Skeletal muscle satellite cell (primary cell): ENCODE data around the gene FDX1.
A peak's percentile ranks its signal among the peaks of the same experiment; 100 is the strongest.
"Not testable (repeated sequence)": the region's sequence is repeated elsewhere in the genome, so short reads cannot be mapped to it uniquely, and the experiment has no call there.

Experiments
- H3K27me3 ChIP-seq: 2 replicates; pipeline ENCODE4 v1.7.0; 2013; ENCODE audit warnings: low read length; ENCODE audit not compliant: control insufficient read depth, insufficient read depth
- H3K36me3 ChIP-seq: 2 replicates; pipeline ENCODE4 v1.7.0; 2013; ENCODE audit warnings: mild to moderate bottlenecking, control low read depth, low read length; ENCODE audit not compliant: insufficient read depth
- H3K4me1 ChIP-seq: 2 replicates; pipeline ENCODE4 v1.7.0; 2013; ENCODE audit warnings: low read length; ENCODE audit not compliant: control insufficient read depth, insufficient read depth
- H3K4me2 ChIP-seq: 2 replicates; pipeline ENCODE4 v1.7.0; 2013; ENCODE audit warnings: mild to moderate bottlenecking, low read length
- H3K4me3 ChIP-seq: 2 replicates; pipeline ENCODE4 v1.7.0; 2013; ENCODE audit warnings: low read length
- H3K9ac ChIP-seq: 2 replicates; pipeline ENCODE4 v1.7.0; 2013; ENCODE audit warnings: mild to moderate bottlenecking, low read depth, low read length, moderate library complexity
- H3K9me3 ChIP-seq: replicated peaks from 2 replicates; pipeline ENCODE4 v1.7.0; 2013; ENCODE audit warnings: mild to moderate bottlenecking, control low read depth, low read length

Gene FDX1

DNA sequence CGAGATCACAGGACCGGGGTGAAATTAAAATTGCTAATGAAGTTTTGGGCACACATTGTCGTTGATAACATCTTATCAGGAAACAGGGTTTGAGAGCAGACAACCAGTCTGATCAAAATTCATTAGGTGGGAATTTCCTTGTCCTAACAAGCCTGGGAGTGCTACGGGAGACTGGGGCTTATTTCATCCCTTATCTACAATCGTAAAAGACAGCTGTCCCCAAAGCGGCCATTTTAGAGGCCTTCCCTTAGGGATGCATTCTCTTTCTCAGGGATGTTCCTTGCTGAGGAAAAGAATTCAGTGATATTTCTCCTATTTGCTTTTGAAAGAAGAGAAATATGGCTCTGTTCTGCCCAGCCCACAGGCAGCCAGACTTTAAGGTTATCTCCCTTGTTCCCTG is 8.1 kb upstream of the FDX1 start:
- not testable (repeated sequence) for H3K4me2 ChIP-seq, H3K36me3 ChIP-seq, H3K27me3 ChIP-seq, H3K9me3 ChIP-seq, H3K9ac ChIP-seq, H3K4me1 ChIP-seq, H3K4me3 ChIP-seq

DNA sequence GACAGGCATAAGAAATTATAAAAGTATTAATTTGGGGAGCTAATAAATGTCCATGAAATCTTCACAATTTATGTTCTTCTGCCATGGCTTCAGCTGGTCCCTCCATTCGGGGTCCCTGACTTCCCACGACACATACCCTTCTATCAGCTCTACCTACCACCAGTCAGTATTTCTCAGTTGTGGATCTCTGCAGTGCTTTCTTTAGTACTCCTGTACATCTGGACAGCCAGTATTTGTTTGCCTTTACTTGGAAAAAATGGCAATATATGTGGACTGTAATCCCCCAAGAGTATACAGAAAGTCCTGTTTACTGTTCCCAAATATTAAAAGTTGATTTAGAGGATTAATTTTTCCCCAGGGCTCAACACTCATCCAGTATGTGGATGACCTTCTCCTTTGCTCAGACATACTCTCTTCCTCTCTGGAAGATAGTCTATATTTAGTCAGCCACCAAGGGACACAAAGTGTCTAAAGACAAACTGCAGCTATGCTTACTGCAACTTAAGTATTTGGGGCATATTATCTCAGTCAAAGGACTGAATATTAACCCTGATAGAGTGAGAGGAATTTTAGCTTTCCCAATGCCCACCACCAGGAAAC is 7.3 kb upstream of the FDX1 start:
- Histone ChIP-seq H3K27me3 (no peaks in the 10 kb centered on the region), H3K4me2 (no peak overlapping the region), H3K9me3 (no peaks in the 10 kb centered on the region), H3K4me3 (no peak overlapping the region), H3K4me1 (no peaks in the 10 kb centered on the region), H3K9ac (no peak overlapping the region), H3K36me3 (no peaks in the 10 kb centered on the region)

DNA sequence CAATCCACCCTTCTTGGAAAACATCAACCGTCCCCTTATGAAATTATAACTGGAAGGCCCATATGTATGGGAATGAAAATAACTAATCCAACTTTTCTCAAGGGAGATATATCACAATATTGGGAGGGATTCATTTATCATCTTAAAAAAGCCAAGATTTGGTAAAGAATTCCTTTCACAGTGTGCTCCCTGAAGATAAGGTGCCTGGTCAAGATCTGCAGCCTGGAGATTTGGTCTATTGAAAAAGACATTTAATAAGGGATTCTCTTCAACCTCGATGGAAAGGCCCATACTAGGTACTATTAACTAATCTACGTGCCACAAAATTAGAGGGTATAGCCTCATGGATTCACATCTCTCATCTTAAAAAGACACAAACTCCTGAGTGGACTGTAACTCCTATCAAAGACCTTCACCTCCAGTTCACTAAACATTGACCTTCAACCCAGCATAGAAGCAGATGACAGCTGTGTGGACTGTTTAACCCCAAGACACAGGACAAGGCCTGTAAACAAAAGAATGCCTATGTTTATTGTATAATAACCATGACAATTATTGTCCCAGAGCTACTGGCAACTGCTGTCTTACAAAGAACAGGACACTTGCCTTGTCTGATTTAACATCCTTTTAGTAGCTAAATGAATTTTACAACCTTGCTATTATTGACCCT is 4.8 kb upstream of the FDX1 start:
- H3K36me3 ChIP-seq, result no peaks in the 10 kb centered on the region
- no peak overlapping the region for H3K4me3 ChIP-seq
- H3K9ac ChIP-seq, result no peak overlapping the region
- H3K4me2 ChIP-seq, result no peak overlapping the region
- no peaks in the 10 kb centered on the region for H3K9me3 ChIP-seq
- no peaks in the 10 kb centered on the region for H3K4me1 ChIP-seq
- H3K27me3 ChIP-seq, result no peaks in the 10 kb centered on the region

DNA sequence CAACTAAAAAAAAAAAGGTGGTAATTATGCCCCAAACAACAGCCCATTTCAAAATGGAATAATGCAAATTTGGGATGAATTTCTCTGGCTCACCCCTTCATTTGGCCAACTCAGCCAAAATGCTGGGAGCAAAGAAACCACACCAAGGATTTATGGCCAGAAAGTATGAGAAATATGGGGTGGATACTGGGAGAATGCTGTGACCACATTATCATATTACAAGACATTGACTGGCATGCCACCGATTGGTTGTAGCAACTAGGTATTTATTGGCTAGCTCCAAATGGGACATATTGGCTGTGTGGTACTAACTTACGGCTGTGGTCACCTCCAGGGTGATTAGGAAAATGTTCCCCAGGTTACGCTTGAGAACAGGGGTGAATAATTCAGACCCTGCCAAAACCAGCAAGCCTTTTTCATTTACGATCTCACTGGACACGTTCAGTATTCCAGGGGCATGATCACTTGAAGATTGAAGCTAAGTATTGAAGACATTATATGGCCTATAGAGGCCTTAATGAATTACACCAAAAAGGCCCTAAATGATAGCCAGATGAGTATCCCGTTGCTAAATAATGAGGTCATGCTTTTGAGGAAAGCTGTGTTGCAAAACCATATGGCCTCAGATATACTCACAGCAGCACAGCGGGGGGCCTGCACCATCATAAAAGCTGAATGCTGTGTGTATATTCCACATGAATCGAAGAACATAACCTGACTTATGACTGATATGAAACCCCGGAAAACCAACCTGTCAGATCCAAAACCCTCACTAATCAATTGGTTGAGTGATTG is 3.8 kb upstream of the FDX1 start:
- Histone ChIP-seq H3K27me3 (no peaks in the 10 kb centered on the region), H3K9ac (no peak overlapping the region), H3K4me1 (no peaks in the 10 kb centered on the region), H3K36me3 (no peaks in the 10 kb centered on the region), H3K4me2 (no peak overlapping the region), H3K9me3 (no peaks in the 10 kb centered on the region), H3K4me3 (no peak overlapping the region)

DNA sequence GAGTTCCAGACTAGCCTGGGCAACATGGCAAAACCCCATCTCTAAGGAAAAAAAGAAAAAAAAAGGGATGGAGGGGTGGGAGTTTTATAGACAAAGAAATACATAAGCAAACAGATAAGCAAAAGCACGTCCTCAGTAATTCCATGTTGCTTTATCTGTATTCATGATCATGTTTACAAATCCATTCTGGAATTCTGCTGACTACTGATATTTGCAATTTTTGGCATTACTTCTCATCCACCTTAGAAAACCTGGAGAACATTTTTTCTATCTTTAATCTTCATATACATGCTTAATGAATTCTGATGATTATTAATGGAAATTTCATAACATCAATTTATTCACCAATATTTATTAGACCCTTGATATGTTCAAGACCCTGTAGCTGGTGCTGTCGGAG is 1.7 kb upstream of the FDX1 start:
- Histone ChIP-seq H3K4me1 (peaks cover 14% of the 10 kb centered on the region), H3K36me3 (no peaks in the 10 kb centered on the region), H3K27me3 (no peaks in the 10 kb centered on the region), H3K9ac (no peak overlapping the region), H3K4me2 (no peak overlapping the region), H3K9me3 (no peaks in the 10 kb centered on the region), H3K4me3 (no peak overlapping the region)

DNA sequence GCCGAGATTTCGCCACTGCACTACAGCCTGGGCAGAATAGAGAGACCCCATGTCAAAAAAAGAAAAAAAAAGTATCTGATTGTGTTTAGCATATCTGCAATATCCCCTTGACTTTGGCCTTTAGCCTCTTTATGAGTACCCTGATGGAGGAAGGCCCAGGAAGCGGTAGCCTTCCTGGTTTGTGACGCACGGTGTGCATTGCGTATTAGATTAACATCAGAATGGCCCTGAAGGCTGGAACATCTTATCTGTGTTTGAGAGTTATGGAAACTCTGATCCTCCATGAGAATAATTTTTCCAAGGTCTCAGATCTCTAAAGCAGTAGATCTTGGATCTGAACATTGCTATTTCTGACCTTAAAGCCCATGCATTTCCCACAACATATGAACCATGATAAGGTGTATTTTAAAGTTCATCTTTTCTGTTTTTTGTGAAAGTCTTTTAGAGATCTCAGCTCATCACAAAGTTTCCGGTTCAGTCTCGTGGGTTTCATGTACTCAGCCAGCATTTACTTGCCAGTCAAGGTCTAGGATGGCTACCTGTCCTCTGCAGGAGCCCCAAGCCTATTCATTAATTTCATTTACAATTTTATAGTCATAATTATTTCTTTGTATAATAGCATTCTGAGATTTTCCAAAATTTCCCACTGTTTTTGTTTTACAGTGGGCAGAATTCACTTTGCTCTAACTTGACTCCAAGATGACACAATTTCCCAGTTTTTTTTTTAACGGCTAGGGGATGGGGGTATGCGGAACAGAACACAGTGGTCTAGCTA is 605 bp upstream of the FDX1 start:
- no peaks in the 10 kb centered on the region for H3K27me3 ChIP-seq
- H3K4me3 ChIP-seq, result peak overlapping the region; percentile 98
- peaks cover 24% of the 10 kb centered on the region for H3K4me1 ChIP-seq
- peak overlapping the region; percentile 88 for H3K4me2 ChIP-seq
- H3K9me3 ChIP-seq, result no peaks in the 10 kb centered on the region
- H3K9ac ChIP-seq, result peak overlapping the region; percentile 97
- no peaks in the 10 kb centered on the region for H3K36me3 ChIP-seq

DNA sequence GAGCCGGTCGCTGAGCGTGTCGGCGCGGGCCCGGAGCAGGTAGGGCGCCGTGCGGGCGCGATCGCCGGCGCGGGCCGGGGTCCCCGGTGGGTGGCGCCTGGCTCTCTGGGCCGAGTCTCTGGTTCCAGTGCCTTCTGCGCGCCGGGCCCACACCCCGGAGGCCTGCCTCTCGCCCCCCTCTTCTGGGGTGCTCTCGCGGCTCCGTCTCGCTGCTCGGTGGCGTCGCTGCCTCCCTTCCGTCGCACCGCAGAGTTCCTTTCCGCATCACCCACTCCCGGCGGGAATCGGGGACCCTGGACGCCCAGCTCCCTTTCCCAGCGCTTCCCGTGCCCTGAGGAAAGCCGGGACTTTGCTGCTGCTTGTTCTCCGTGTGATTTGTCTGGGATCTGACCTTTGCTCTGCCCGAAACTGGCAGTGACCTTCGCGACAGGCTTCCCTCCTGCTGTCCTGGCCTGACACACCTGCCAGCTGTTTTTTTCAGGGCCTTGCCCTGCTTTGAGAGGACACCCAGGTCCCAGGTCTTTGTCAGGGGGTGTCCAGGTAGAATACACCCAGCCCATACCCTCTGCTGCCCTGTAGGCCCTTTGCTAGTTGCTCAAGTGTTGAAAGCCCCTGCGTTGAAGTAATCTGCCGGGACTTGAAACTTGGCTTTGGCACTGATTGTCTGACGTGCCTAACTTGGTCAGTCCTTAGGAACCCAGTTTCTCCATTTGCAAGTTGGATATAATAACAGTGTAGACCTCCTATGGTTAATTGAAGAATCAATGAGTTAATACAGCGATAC is 711 bp downstream of the FDX1 start:
- Histone ChIP-seq H3K4me1 (peaks cover 29% of the 10 kb centered on the region), H3K27me3 (no peaks in the 10 kb centered on the region), H3K9me3 (no peaks in the 10 kb centered on the region), H3K9ac (peak overlapping the region; percentile 97), H3K4me3 (peak overlapping the region; percentile 98), H3K4me2 (peak overlapping the region; percentile 88), H3K36me3 (no peaks in the 10 kb centered on the region)

DNA sequence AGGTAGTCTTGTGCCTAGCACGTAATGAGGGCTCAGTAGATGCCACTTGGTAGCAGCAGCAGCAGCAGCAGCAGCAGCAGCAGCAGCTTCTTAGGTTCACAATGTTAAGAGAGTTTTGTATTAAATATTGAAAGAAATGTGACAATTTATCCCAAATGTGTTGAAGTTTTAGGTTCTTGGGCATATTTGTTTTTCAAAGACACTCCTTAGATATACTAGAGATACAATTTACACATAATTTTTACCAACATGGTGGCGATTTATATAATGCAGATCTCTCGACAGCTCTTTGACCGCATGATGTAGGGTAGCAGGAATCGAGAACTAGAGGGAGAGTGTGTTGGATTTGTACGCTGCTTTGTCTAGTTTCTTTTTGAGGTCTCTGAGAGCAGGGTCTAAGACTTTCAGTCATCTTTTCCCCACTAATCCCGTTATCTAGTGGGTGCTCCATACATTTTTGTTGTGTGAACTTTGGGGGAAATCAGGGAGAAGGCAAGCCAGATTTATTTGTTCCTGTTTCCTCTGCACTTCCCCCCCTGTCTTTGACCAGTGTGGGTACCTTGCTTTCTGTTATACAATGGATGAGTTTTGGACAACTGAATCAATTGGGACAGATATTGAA is 1.4 kb downstream of the FDX1 start:
- Histone ChIP-seq H3K4me1 (peaks cover 36% of the 10 kb centered on the region), H3K9me3 (no peaks in the 10 kb centered on the region), H3K9ac (peak overlapping the region; percentile 97), H3K36me3 (no peaks in the 10 kb centered on the region), H3K27me3 (no peaks in the 10 kb centered on the region), H3K4me3 (peak overlapping the region; percentile 98), H3K4me2 (peak overlapping the region; percentile 88)

DNA sequence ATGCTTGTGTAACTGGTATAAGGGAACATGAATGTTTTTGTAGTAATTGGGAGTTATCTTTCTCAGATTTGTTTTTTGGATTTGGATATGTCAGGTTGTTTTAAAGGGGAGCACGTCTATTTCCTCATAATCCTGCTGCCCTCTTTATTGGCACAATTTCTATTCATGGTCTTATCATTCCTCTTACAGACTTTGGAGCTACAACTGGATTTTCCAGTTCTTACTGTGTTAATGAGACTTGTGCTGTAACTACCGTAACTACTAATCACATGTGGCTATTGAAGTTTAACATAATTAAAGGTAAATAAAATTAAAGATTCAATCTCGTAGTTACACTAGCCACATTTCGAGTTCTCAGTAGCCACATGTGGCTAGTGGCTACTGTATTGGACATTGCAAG is 1.9 kb downstream of the FDX1 start:
- Histone ChIP-seq H3K9ac (peak overlapping the region; percentile 97), H3K9me3 (no peaks in the 10 kb centered on the region), H3K36me3 (peaks cover under 1% of the 10 kb centered on the region), H3K27me3 (no peaks in the 10 kb centered on the region), H3K4me2 (peak overlapping the region; percentile 88), H3K4me3 (peak overlapping the region; percentile 98), H3K4me1 (peaks cover 41% of the 10 kb centered on the region)

DNA sequence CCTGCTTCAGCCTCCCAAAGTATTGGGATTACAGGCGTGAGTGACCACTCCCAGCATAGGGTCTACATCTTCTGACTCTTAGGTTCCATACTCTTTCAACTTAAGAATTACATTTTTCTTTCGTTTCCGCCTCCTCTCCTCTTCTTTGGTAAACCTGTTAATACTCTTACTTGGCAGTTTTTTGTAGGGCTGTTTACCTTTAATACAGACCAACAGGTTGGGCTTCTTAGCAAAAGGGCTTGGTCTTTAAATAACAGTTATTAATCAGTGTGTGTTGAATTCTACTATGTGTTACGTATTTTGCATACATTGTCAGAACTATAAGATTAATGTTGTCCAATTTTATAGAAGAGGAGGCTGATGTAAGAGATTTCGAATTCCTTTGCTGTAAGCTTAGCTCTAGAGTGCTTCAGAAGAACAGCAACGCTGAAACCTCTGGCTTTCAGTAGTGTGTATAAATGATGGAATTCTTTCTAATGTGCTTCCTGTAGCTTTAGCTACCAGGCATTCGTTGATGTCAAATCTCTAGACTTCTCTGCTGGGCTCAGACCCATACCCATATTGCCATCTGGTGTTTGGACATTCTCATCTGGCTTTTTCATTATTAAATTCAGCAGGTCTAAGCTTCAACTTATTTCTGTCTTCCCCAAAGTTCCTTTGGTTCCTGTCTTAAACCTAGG is 3.1 kb downstream of the FDX1 start:
- peaks cover 4% of the 10 kb centered on the region for H3K36me3 ChIP-seq
- no peaks in the 10 kb centered on the region for H3K9me3 ChIP-seq
- peak overlapping the region; percentile 88 for H3K4me2 ChIP-seq
- H3K9ac ChIP-seq, result peak overlapping the region; percentile 2
- no peak overlapping the region for H3K4me3 ChIP-seq
- no peaks in the 10 kb centered on the region for H3K27me3 ChIP-seq
- H3K4me1 ChIP-seq, result peaks cover 46% of the 10 kb centered on the region
